ENCODE results near the gene RCE1. TPM values are rescaled to one million over a fixed set of nuclear protein-coding genes. Genes with fewer than 3 reads are reported as not detected.

RCE1 gene
- total RNA-seq, 1 experiment from 2014 or later, result 43.7 TPM

GRCh38 chr11:66884443-66884842 lies 41.2 kb downstream of the RCE1 start:
- Histone ChIP-seq H3K4me3 (ENCODE audit: low read depth in 2 of 2, low read length in 2 of 2) (no peak overlapping the region), H3K9me3 (ENCODE audit: control insufficient read depth, insufficient read depth, low read depth, low read length) (no peaks in the 10 kb centered on the region), H3K27ac (ENCODE audit: low read length) (no peak overlapping the region), H3K36me3 (ENCODE audit: control insufficient read depth, insufficient read depth, low read length) (no peaks in the 10 kb centered on the region), H3K4me1 (ENCODE audit: control insufficient read depth, insufficient read depth, low read length) (peaks cover 32% of the 10 kb centered on the region), H3K27me3 (ENCODE audit: control insufficient read depth, insufficient read depth, low read length) (no peaks in the 10 kb centered on the region)
- in situ Hi-C loops (cut with HindIII; ENCODE audit: low pct_unique_long_range_greater_than_20kb, low sequenced_read_pairs), result no loop called here
- POLR2A ChIA-PET, result no interaction called here
- intact Hi-C loops (cut with micrococcal nuclease; ENCODE audit: unreplicated experiment), result no loop called here
- CTCF ChIA-PET, result interaction anchor here (1.4 kb wide), 1 partner anchor 17 kb away, joined by 3 read pairs; no protein-coding TSS in a partner anchor
- TF ChIP-seq SIN3A (IDR thresholded peaks at IDR 0.05; ENCODE audit: borderline replicate concordance, insufficient read depth, low read depth, low read length) (no peak), REST (IDR thresholded peaks at IDR 0.05; ENCODE audit: insufficient read depth in 1 of 2, low read depth in 2 of 2, low read length in 1 of 2) (no peak), TCF7L2 (IDR thresholded peaks at IDR 0.05; ENCODE audit: low read depth, low read length) (no peak), CTCF (IDR thresholded peaks at IDR 0.05) (no peak), POLR2AphosphoS5 (IDR thresholded peaks at IDR 0.05; ENCODE audit: low read depth, low read length) (no peak)
- no peak for ATAC-seq
- DNase-seq (ENCODE audit: low read depth, low spot score), result no peak
- BruUV-seq (replicated peaks), result no TSS peak

GRCh38 chr11:66885469-66885868 lies 42.2 kb downstream of the RCE1 start:
- Histone ChIP-seq H3K36me3 (ENCODE audit: control insufficient read depth, insufficient read depth, low read length) (no peaks in the 10 kb centered on the region), H3K4me3 (ENCODE audit: low read depth in 2 of 2, low read length in 2 of 2) (no peak overlapping the region), H3K9me3 (ENCODE audit: control insufficient read depth, insufficient read depth, low read depth, low read length) (no peaks in the 10 kb centered on the region), H3K27me3 (ENCODE audit: control insufficient read depth, insufficient read depth, low read length) (no peaks in the 10 kb centered on the region), H3K27ac (ENCODE audit: low read length) (no peak overlapping the region), H3K4me1 (ENCODE audit: control insufficient read depth, insufficient read depth, low read length) (peaks cover 26% of the 10 kb centered on the region)
- ChIA-PET POLR2A (no interaction called here), CTCF (interaction anchor here (0.6 to 0.7 kb wide), 2 partner anchors 13 to 136 kb away, joined by 3 to 9 read pairs; no protein-coding TSS in a partner anchor)
- no peak for TF ChIP-seq TCF7L2 (IDR thresholded peaks at IDR 0.05; ENCODE audit: low read depth, low read length)
- no peak for TF ChIP-seq CTCF (IDR thresholded peaks at IDR 0.05)
- TF ChIP-seq REST (IDR thresholded peaks at IDR 0.05; ENCODE audit: insufficient read depth in 1 of 2, low read depth in 2 of 2, low read length in 1 of 2), result no peak
- TF ChIP-seq POLR2AphosphoS5 (IDR thresholded peaks at IDR 0.05; ENCODE audit: low read depth, low read length), result no peak
- TF ChIP-seq SIN3A (IDR thresholded peaks at IDR 0.05; ENCODE audit: borderline replicate concordance, insufficient read depth, low read depth, low read length), result no peak
- no peak for DNase-seq (ENCODE audit: low read depth, low spot score)
- in situ Hi-C loops (cut with HindIII; ENCODE audit: low pct_unique_long_range_greater_than_20kb, low sequenced_read_pairs) (no loop called here), intact Hi-C loops (cut with micrococcal nuclease; ENCODE audit: unreplicated experiment) (no loop called here)
- ATAC-seq, result no peak
- BruUV-seq (replicated peaks), result no TSS peak

Data from Panc1 (cell line).